K562 (cell line): ENCODE results near the gene UBALD2. TPM values are rescaled to one million over a fixed set of nuclear protein-coding genes. Genes with fewer than 3 reads are reported as not detected.

ENCODE experiments used
- BHLHE40 ChIP-seq: IDR thresholded peaks from 2 replicates; pipeline ENCODE4 v1.6.1; 2011; ENCODE audit warnings: low read length, improper control_type of control experiment
- ELF4 ChIP-seq: fragments of 450-650 bp; formaldehyde crosslinking; IDR thresholded peaks from 2 replicates; pipeline ENCODE4 v1.4.0; 2022; ENCODE audit warnings: missing genetic modification characterization
- FOXJ2 ChIP-seq: fragments of 200-800 bp; sonication (Bioruptor generic); IDR thresholded peaks from 2 replicates; pipeline ENCODE4 v1.6.1; 2016; ENCODE audit warnings: missing genetic modification characterization, missing compliant biosample characterization
- HDAC1 ChIP-seq, 2 experiments: fragments of 450-650 bp; IDR thresholded peaks; 2 replicates each; pipeline ENCODE4 v1.6.1; 2016 to 2017; ENCODE audit warnings: inconsistent platforms in 1 of 2, mild to moderate bottlenecking in 1 of 2, moderate library complexity in 1 of 2
- KDM1A ChIP-seq, 2 experiments: fragments of 450-650 bp; IDR thresholded peaks; 2 replicates each; pipeline ENCODE4 v1.6.1; 2016; ENCODE audit warnings: mild to moderate bottlenecking in 2 of 2
- KLF16 ChIP-seq: IDR thresholded peaks from 2 replicates; pipeline ENCODE4 v1.6.1; 2016; ENCODE audit warnings: antibody characterized with exemption
- LARP7 ChIP-seq: fragments of 450-650 bp; IDR thresholded peaks from 2 replicates; pipeline ENCODE4 v1.6.1; 2016
- NR2C2 ChIP-seq, 2 experiments: fragments of 200-800 bp in 1 of 2; sonication (Bioruptor generic) in 1 of 2; sonication (generic) in 1 of 2; formaldehyde crosslinking in 1 of 2; IDR thresholded peaks; 2 replicates each; pipeline versions ENCODE4 v1.6.1 to v1.8.0; 2016 to 2022; ENCODE audit warnings: mild to moderate bottlenecking in 1 of 2, missing compliant biosample characterization in 1 of 2, missing genetic modification characterization in 1 of 2, missing genetic modification reagents in 1 of 2
- OTX1 ChIP-seq: fragments of 450-650 bp; formaldehyde crosslinking; IDR thresholded peaks from 2 replicates; pipeline ENCODE4 v1.4.0; 2022; ENCODE audit warnings: mild to moderate bottlenecking
- PHB2 ChIP-seq: fragments of 450-650 bp; IDR thresholded peaks from 2 replicates; pipeline ENCODE4 v1.6.1; 2017; ENCODE audit warnings: low read depth
- PHF20 ChIP-seq: fragments of 450-650 bp; IDR thresholded peaks from 2 replicates; pipeline ENCODE4 v1.6.1; 2018; ENCODE audit not compliant: partially characterized antibody
- RAD21 ChIP-seq, 2 experiments: fragments of 250-450 bp in 1 of 2; fragments of 450-650 bp in 1 of 2; sonication (Bioruptor Pico) in 1 of 2; formaldehyde crosslinking in 1 of 2; IDR thresholded peaks in 1 of 2; conservative IDR thresholded peaks in 1 of 2; 2 replicates each; pipeline versions ENCODE4 v1.4.0 to v1.8.0; 2020 to 2022; ENCODE audit warnings: mild to moderate bottlenecking in 2 of 2, moderate library complexity in 1 of 2
- SIX5 ChIP-seq, 2 experiments: IDR thresholded peaks; 2 replicates each; pipeline ENCODE4 v1.6.1; 2011; ENCODE audit warnings: low read length in 2 of 2, borderline replicate concordance in 1 of 2, low read depth in 1 of 2, mild to moderate bottlenecking in 1 of 2, moderate library complexity in 1 of 2; ENCODE audit not compliant: insufficient read depth in 1 of 2
- SMARCA5 ChIP-seq: fragments of 450-650 bp; IDR thresholded peaks from 2 replicates; pipeline ENCODE4 v1.6.1; 2016
- polyA plus RNA-seq, 8 experiments: library from polyadenylated mRNA; depleted of rRNA in 4 of 8; stranded (reverse) in 5 of 8; unstranded in 3 of 8; fragments of >200 nt; fragmentation: Nextera tagmentation in 2 of 8; fragmentation: Illumina TruSeq in 1 of 8; extraction: Ambion mirVana in 2 of 8; extraction: Trizol in 1 of 8; gene quantifications; 2 replicates each; pipeline versions ENCODE4 v1.2.1 to v1.2.3, GENCODE V29; 2011 to 2014; ENCODE audit warnings: inconsistent platforms in 1 of 8, missing spikeins in 1 of 8
- total RNA-seq, 7 experiments: library from RNA; depleted of rRNA in 6 of 7; stranded (reverse); fragments of >200 nt in 6 of 7; fragmentation: Illumina TruSeq in 2 of 7; extraction: Trizol in 2 of 7; gene quantifications; 2 replicates each; pipeline versions ENCODE4 v1.2.1 to v1.2.3, GENCODE V29; 2011 to 2021; ENCODE audit warnings: low replicate concordance in 1 of 7
- TF ChIP-seq, protein P1 (sequence below): sonication (generic); formaldehyde crosslinking; IDR thresholded peaks from 2 replicates; pipeline ENCODE4 v1.9.0; 2022; ENCODE audit warnings: mild to moderate bottlenecking, missing genetic modification reagents
- TF ChIP-seq, protein P2 (sequence below), 2 experiments: fragments of 150-350 bp in 1 of 2; IDR thresholded peaks; 2 replicates each; pipeline ENCODE4 v1.6.1; 2012 to 2016; ENCODE audit warnings: low read depth in 2 of 2, low read length in 2 of 2, mild to moderate bottlenecking in 1 of 2, moderate library complexity in 1 of 2

UBALD2 gene
- total and polyA plus RNA-seq, 9 of the 15 experiments (the other 6 are each of a cell fraction or from before 2014, with no cell fraction given): 2.3 to 94.1 (median 25.3) TPM

DNA sequence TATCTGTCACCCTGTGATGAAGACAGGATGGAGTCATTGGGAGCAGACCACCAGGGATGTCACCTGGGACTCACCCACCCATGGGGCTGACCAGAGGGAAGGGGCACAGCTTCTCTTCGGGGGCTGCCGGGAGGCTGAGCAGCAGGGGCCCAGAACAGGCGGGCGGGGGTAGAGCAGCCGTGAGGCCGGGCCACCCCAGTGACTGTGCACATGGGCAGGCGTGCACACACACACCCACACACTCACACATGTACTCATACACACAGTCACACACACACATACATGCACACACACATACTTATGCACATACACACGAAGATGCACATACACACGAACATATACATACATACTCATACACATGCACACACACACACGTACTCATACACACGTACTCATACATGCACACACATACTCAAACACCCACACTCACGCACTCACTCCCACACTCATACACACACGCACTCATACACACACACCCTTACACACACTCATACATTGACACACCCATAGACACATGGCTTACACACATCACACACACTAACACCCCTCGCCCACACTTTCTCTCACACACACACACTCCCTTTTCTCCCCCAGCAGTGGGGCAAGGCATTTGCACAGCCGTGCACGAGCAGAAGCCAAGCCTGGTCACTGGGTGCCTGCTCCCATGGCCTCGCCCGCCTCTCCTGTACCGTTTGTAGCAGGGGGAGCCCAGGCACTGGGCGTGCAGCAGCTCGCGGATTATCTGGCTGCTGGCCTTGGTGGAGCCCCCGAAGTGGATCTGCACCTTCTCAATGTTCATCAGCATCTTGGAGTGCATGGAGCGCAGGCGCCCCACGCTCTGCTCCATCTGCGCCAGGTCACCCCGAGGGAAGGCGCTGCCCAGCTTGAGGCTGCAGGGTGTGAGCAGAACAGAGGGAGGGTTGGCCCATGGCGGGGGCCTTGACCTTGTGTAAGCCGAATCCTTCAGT, 12.4 kb downstream of the UBALD2 start (continued):
- TF ChIP-seq PHB2 (peak; percentile 45; the same call in 1 of the 2 replicates), LARP7 (peak; percentile 59; the same call in 1 of the 2 replicates), ELF4 (CRISPR knock-in tag) (peak; percentile 63; the same call in 1 of the 2 replicates), SIX5 (IDR thresholded peaks at IDR 0.05; ENCODE audit: borderline replicate concordance in 1 of 2, insufficient read depth in 1 of 2, low read depth in 1 of 2, low read length in 2 of 2) (no peak), KLF16 (no peak), BHLHE40 (no peak), KDM1A (IDR thresholded peaks at IDR 0.05) (peak in 1 of 2 experiments; percentile 89; a peak in 2 of 4 replicates), PHF20 (peak; percentile 41), HDAC1 (IDR thresholded peaks at IDR 0.05) (peak in 1 of 2 experiments; percentile 61; a peak in 2 of 4 replicates), RAD21 (CRISPR knock-in tag; conservative IDR thresholded peaks at IDR 0.05 in 1 of 2, IDR thresholded peaks at IDR 0.05 in 1 of 2) (no peak), FOXJ2 (tag) (no peak), NR2C2 (CRISPR knock-in tag; IDR thresholded peaks at IDR 0.05) (no peak), NR2C2 (tag; IDR thresholded peaks at IDR 0.05) (no peak), OTX1 (CRISPR knock-in tag) (0 out of 2 replicates have a peak, but pooled peaks have one; percentile 22), SMARCA5 (peak; percentile 30; the same call in 1 of the 2 replicates)
- TF ChIP-seq, protein P1, sequence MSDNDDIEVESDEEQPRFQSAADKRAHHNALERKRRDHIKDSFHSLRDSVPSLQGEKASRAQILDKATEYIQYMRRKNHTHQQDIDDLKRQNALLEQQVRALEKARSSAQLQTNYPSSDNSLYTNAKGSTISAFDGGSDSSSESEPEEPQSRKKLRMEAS (CRISPR knock-in tag): no peak
- TF ChIP-seq, protein P2, sequence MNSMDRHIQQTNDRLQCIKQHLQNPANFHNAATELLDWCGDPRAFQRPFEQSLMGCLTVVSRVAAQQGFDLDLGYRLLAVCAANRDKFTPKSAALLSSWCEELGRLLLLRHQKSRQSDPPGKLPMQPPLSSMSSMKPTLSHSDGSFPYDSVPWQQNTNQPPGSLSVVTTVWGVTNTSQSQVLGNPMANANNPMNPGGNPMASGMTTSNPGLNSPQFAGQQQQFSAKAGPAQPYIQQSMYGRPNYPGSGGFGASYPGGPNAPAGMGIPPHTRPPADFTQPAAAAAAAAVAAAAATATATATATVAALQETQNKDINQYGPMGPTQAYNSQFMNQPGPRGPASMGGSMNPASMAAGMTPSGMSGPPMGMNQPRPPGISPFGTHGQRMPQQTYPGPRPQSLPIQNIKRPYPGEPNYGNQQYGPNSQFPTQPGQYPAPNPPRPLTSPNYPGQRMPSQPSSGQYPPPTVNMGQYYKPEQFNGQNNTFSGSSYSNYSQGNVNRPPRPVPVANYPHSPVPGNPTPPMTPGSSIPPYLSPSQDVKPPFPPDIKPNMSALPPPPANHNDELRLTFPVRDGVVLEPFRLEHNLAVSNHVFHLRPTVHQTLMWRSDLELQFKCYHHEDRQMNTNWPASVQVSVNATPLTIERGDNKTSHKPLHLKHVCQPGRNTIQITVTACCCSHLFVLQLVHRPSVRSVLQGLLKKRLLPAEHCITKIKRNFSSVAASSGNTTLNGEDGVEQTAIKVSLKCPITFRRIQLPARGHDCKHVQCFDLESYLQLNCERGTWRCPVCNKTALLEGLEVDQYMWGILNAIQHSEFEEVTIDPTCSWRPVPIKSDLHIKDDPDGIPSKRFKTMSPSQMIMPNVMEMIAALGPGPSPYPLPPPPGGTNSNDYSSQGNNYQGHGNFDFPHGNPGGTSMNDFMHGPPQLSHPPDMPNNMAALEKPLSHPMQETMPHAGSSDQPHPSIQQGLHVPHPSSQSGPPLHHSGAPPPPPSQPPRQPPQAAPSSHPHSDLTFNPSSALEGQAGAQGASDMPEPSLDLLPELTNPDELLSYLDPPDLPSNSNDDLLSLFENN (IDR thresholded peaks at IDR 0.05; ENCODE audit: low read depth in 2 of 2, low read length in 2 of 2): no peak
